HG03442 (cell line): ENCODE results near the gene DTWD2.

Experiments
- ATAC-seq: cut with Tn5 transposase; IDR thresholded peaks from one replicate; pipeline ENCODE4 v1.9.1; 2021; ENCODE audit warnings: mild to moderate bottlenecking, moderate library complexity; ENCODE audit not compliant: unreplicated experiment

DTWD2 gene, protein sequence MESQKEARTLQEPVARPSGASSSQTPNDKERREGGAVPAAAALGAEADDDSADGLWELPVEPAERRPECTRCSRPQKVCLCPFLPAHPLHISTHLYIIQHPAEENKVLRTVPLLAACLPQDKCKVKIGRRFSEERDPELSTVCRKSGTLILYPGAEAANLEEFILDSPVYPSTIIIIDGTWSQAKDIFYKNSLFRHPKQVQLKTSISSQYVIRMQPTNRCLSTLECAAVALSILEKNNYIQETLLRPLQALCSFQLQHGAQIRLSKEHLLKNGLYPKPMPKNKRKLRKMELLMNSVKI

DNA sequence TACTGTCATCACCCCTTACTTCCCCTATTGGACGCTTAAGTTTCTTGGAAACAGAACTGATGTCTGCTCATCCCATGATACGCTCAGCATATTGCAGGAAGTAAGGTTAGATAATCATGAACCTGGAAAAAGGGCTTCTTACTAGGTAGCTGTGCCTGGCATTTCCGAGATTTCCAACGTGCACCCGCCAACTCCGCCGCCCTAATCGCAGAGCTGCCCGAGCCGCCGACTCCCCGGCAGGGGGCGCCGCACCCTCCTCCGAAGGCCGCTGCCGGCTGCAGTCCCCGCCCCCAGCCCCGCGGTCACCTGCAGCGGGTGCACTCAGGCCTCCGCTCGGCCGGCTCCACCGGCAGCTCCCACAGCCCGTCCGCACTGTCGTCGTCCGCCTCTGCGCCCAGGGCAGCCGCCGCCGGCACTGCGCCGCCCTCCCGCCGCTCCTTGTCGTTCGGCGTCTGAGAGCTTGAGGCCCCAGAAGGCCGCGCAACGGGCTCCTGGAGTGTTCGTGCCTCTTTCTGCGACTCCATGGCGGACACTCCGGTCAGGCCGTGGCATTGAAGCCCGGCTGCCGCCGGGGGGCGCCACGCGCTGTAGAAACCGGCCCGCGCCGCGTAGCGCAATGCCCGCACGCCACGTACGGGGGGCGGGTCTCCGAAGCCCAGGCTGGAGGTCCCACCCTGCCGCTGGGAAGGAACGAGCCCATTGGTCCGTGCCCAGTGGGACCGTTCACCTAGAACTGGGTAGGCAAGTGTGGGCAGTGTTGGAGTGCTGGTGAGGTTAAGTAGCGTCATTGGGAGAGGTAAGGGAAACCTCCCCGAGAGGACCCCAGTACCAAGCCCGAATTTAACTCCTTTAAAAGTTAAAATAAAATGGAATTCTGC, at the start of gene DTWD2:
Gene DTWD2 (minus strand): TSS at position 560 of the 878 bp plus-strand sequence. CDS start 36 bp downstream, at position 524.
- peak; percentile 93 for ATAC-seq

GRCh38 chr5:119037496-119038215, 49.3 kb upstream of the DTWD2 start:
- ATAC-seq: no peak

GRCh38 chr5:119036101-119036762, 47.9 kb upstream of the DTWD2 start:
- no peak for ATAC-seq

DNA sequence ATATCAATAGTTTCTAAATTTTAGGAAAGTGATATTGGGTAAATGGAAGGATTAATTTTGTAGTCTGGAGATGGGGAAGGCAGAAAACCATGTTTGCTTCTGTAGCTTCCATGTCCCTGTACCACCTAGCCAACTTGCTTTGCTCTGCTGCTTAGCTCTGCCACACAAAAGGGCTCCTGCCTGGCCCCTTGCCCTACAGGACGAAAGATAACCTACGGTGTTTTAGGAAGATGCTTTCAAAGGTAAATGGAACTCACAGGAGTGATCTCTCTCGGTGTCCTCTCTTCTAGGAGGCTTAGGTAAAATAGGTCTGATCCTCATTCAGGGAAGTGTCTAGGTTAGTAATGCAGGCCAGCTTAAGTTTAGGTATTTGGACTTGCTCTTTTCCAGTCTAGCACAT, 44.8 kb upstream of the DTWD2 start:
- no peak for ATAC-seq

- ATAC-seq: no peak
Observed at GRCh38 chr5:119032656-119033055, 44.3 kb upstream of the DTWD2 start.

- peak; percentile 65 for ATAC-seq
Observed at GRCh38 chr5:119031905-119032304, 43.6 kb upstream of the DTWD2 start.

GRCh38 chr5:119031011-119031886, 42.9 kb upstream of the DTWD2 start:
- ATAC-seq: peak; percentile 79

- ATAC-seq: no peak
Observed at GRCh38 chr5:119028575-119028974, 40.2 kb upstream of the DTWD2 start.

DNA sequence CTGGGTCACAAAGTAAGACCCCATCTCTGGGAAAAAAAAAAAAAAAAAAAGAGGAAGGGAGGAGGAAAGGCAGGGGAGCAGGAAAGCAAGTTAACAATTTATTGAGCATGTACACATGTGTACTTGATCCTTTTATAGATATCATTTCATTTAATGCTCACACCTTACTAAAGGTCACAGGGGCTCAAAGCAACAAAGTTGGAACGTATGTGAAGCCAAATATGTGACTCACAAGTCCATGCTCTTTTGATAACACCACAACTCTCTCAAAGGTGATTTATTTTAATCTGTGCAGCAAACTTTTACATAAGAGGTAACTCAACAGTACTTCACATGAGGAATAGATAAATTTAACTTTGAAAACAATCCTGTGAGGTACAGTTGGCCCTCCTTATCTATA, 34.4 kb upstream of the DTWD2 start:
- no peak for ATAC-seq

GRCh38 chr5:119022017-119022745, 33.8 kb upstream of the DTWD2 start:
- ATAC-seq: peak; percentile 85

- ATAC-seq: no peak
Observed at GRCh38 chr5:119021149-119021732, 32.9 kb upstream of the DTWD2 start.

DNA sequence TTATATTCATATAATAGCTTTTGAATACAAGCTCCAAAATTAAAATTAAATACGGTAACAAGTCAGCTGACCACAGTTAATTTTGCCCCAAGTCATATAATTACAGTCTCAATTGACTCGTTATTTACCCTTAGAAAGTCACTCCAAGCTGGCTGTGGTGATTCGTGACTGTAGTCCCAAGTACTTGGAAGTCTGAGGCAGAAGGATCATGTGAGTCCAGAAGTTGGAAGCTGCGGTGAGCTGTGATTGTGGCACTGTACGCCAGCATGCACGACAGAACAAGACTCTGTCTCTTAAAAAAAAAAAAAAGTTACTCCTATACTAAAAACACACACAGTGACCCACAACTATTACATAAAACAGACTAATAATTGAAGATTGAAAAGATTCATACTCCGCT, 31.6 kb upstream of the DTWD2 start:
- no peak for ATAC-seq

DNA sequence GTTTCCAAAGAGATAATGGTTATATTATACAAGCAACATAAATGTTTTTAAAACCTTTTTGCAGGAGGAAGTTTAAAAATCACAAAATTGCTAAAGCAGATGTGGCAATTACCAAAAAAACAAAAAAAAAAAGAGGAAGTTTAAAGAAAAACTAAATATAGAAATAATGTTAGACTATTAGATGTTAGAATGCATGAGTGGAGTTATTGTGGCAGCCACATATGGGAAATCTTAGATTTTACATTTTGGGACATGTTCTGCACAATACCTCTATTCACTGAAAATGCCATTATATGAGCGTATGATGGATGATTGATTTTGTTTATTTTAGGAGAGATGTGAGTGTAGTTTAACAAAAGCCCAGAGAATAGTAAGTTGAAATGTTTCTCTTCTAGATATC, 31.2 kb upstream of the DTWD2 start:
- no peak for ATAC-seq

DNA sequence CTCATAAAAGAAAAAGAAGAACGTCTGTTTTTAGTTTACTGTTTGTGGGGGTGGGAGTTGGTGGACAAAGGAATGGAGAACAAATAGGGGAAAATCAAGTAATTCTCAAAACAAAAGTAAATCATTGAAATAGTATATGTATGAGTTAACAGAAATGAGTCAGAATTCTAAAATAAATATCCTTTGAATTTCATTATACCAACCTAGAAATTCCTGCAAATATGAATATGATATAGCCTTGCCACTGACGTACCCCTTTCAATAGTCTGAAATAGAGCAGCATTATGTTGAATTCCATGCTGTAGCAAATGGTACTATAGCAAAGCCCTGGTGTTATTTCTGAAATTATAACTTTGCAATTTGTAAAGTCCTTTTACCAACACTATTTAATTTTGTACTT, 29.6 kb upstream of the DTWD2 start:
- ATAC-seq: no peak

DNA sequence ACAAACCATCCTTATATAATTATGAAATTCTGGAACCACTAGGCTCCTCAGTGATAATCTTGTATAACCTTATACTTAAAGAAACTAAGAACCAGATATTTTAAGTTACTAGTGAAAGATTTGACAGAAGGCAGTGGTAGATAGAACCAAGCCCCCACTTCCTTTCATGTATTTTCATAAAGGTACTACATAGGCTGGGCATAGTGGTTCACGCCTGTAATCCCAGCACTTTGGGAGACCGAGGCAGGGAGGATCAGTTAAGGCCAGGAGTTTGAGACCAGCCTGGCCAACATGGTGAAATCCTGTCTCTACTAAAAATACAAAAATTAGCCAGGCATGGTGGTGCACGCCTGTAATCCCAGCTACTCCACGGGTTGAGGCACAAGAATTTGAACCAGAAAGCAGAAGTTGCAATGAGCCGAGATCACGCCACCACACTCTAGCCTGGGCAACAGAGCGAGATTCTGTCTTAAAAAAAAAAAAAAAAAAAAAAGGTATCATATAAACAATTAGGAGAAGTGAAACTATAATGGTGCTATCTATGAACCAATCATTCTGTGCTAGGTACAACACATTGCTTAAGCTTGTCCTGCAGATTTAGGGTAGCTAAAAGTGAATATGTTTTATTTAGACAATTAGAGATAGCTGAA, 27.9 kb upstream of the DTWD2 start:
- peak; percentile 76 for ATAC-seq

DNA sequence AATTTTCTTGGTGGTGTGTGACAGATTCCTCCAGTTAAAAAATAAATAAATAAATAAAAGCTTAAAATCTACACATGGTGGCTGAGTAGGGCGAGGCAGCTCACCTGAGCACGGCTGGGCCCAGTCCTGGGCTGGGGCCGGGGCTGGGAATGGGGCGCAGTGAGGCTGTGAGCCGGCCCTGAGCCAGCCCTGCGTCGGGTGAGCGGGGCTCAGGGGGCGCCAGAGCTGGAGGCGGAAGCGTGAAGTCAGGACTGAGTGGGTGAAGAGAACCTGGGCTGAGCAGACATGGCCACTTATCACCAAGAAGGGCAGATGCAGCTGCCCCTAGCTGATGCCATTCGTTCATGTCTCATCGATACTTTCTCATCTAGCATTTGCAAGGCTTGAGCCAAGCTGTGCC, 22.8 kb upstream of the DTWD2 start:
- ATAC-seq: no peak

DNA sequence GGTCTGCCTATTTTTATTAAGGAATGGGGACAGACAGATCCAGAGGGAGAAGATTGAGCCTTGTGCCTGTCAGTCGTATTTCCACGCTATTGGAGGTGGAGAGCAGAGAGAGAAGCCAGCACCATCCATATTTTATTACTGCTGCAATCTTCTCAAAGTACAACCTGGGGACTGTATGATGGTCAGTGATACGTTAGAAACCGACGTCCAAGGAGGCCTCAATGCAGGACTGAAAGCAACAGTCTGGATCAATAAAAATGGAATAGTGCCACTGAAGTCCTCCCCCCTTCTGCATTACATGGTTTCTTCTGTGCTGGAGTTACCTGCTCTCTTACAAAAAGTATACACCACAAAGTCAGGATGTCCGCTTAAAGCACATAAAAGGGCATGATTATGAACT, 21.9 kb upstream of the DTWD2 start:
- ATAC-seq: no peak

DNA sequence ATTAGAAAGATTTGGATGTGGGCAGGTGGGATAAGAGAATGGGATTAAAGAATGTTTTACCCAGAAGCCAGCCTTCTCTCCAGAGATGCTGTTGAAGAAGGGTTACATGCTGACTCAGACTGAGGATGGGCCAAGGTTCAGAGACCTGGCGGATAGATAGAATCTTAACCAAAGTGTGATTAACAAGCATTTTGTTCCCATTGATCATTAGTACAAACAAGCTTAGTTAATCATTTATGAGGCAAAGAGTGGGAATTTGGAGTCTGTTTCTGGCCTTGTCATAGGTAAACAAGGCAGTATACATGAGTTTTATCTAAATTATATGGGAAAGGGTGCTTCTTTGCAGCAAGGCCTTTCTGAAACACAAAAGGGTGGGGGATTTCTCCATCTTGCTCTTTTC, 20.8 kb upstream of the DTWD2 start:
- ATAC-seq: no peak
